Dedifferentiated amniotic fluid mesenchymal stem cell (primary cell): ENCODE data around the gene P2RY8.
"Not testable (repeated sequence)": the region's sequence is repeated elsewhere in the genome, so short reads cannot be mapped to it uniquely, and the experiment has no call there.

Source experiments
- DNase-seq: peaks from one replicate; pipeline ENCODE4 v3.0.0-alpha.2; 2016; ENCODE audit errors: extremely low spot score

Gene P2RY8

GRCh38 chrX:1545776-1546408 lies 8.9 kb upstream of the P2RY8 start:
- no peak for DNase-seq

GRCh38 chrX:1542994-1543725 lies 6.2 kb upstream of the P2RY8 start:
- DNase-seq: no peak

- DNase-seq: not testable (repeated sequence)
These were observed 2.2 kb upstream of the P2RY8 start for GRCh38 chrX:1539146-1539545.

GRCh38 chrX:1537716-1538090 lies 718 bp upstream of the P2RY8 start:
- not testable (repeated sequence) for DNase-seq

- no peak for DNase-seq
These were observed 314 bp downstream of the P2RY8 start for GRCh38 chrX:1536712-1537030.

GRCh38 chrX:1535241-1536041 lies 1.5 kb downstream of the P2RY8 start:
- no peak for DNase-seq

- no peak for DNase-seq
These were observed 2.5 kb downstream of the P2RY8 start for GRCh38 chrX:1534301-1535168.

GRCh38 chrX:1533058-1533457 lies 3.9 kb downstream of the P2RY8 start:
- no peak for DNase-seq

- no peak for DNase-seq
These were observed 5.7 kb downstream of the P2RY8 start for GRCh38 chrX:1531096-1531890.

GRCh38 chrX:1529756-1530155 lies 7.2 kb downstream of the P2RY8 start:
- DNase-seq: no peak

- DNase-seq: no peak
These were observed 7.7 kb downstream of the P2RY8 start for GRCh38 chrX:1529328-1529727.

- DNase-seq: no peak
These were observed 8.1 kb downstream of the P2RY8 start for GRCh38 chrX:1528884-1529203.

- DNase-seq: no peak
These were observed 8.7 kb downstream of the P2RY8 start for GRCh38 chrX:1528186-1528883.

GRCh38 chrX:1527457-1527856 lies 9.5 kb downstream of the P2RY8 start:
- DNase-seq: no peak

GRCh38 chrX:1526565-1526964 lies 10.4 kb downstream of the P2RY8 start:
- DNase-seq: no peak

GRCh38 chrX:1525583-1526355 lies 11.2 kb downstream of the P2RY8 start:
- DNase-seq: no peak

GRCh38 chrX:1524874-1525582 lies 12.0 kb downstream of the P2RY8 start:
- no peak for DNase-seq

GRCh38 chrX:1522905-1523304 lies 14.1 kb downstream of the P2RY8 start:
- DNase-seq: not testable (repeated sequence)

- DNase-seq: no peak
These were observed 15.5 kb downstream of the P2RY8 start for GRCh38 chrX:1521459-1521956.
